Activated CD4-positive, alpha-beta T cell treated with anti-CD3 and anti-CD28 coated beads, Interleukin-2, amount 50 U/mL, for 24 hours (primary cell): ENCODE data around the gene KCNMB1.
"Not testable (repeated sequence)": the region's sequence is repeated elsewhere in the genome, so short reads cannot be mapped to it uniquely, and the experiment has no call there.

ENCODE experiments used
- DNase-seq, 2 donors: peaks; one replicate each; pipeline ENCODE4 v3.0.0-alpha.2; 2020; ENCODE audit warnings: low read depth in 1 of 2, low spot score in 1 of 2

Gene KCNMB1

GRCh38 chr5:170378740-170379139, 10.4 kb downstream of the KCNMB1 start:
- no peak for DNase-seq

GRCh38 chr5:170377027-170377426, 12.1 kb downstream of the KCNMB1 start:
- no peak for DNase-seq

GRCh38 chr5:170376526-170376925, 12.6 kb downstream of the KCNMB1 start:
- DNase-seq: not testable (repeated sequence)

- DNase-seq: no peak
Measured at GRCh38 chr5:170375283-170375682, 13.9 kb downstream of the KCNMB1 start.

- no peak for DNase-seq
Measured at GRCh38 chr5:170372971-170373370, 16.2 kb downstream of the KCNMB1 start.

- DNase-seq: no peak
Measured at GRCh38 chr5:170368586-170368985, 20.6 kb downstream of the KCNMB1 start.

- DNase-seq: no peak
Measured at GRCh38 chr5:170366276-170366675, 22.9 kb downstream of the KCNMB1 start.

GRCh38 chr5:170365831-170366230, 23.3 kb downstream of the KCNMB1 start:
- DNase-seq: no peak

- no peak for DNase-seq
Measured at GRCh38 chr5:170365011-170365410, 24.2 kb downstream of the KCNMB1 start.

- no peak for DNase-seq
Measured at GRCh38 chr5:170363671-170364070, 25.5 kb downstream of the KCNMB1 start.

- no peak for DNase-seq
Measured at GRCh38 chr5:170362656-170363055, 26.5 kb downstream of the KCNMB1 start.

- no peak for DNase-seq
Measured at GRCh38 chr5:170362102-170362501, 27.1 kb downstream of the KCNMB1 start.

GRCh38 chr5:170361616-170362015, 27.6 kb downstream of the KCNMB1 start:
- no peak for DNase-seq

GRCh38 chr5:170361116-170361515, 28.1 kb downstream of the KCNMB1 start:
- no peak for DNase-seq

GRCh38 chr5:170360709-170361108, 28.5 kb downstream of the KCNMB1 start:
- no peak for DNase-seq

- no peak for DNase-seq
Measured at GRCh38 chr5:170357955-170358444, 31.2 kb downstream of the KCNMB1 start.

- DNase-seq: no peak
Measured at GRCh38 chr5:170355601-170356098, 33.5 kb downstream of the KCNMB1 start.

- DNase-seq: no peak
Measured at GRCh38 chr5:170353961-170354360, 35.2 kb downstream of the KCNMB1 start.

- DNase-seq: no peak
Measured at GRCh38 chr5:170353011-170353761, 36.0 kb downstream of the KCNMB1 start.

- no peak for DNase-seq
Measured at GRCh38 chr5:170348137-170348633, 41.0 kb downstream of the KCNMB1 start.

GRCh38 chr5:170347022-170347567, 42.1 kb downstream of the KCNMB1 start:
- DNase-seq: no peak

- no peak for DNase-seq
Measured at GRCh38 chr5:170345971-170346370, 43.2 kb downstream of the KCNMB1 start.
